ENCODE data around the gene PCYT2. TPM values are rescaled to one million over a fixed set of nuclear protein-coding genes. Genes with fewer than 3 reads are reported as not detected.

Gene PCYT2
- total and polyA plus RNA-seq, 9 of the 15 experiments (the other 6 are each of a cell fraction or from before 2014, with no cell fraction given), result 0.92 to 134 (median 82.5) TPM

- DNase-seq (ENCODE audit: extremely low read depth in 1 of 4, low spot score in 3 of 4) (no peak), ATAC-seq (no peak), FAIRE-seq (no peak)
- 61% methylated on average over 15 of the region's 15 CpGs for WGBS (ENCODE audit: insufficient coverage, low coverage, missing lambda C conversion rate)
- no TSS peak for BruUV-seq (replicated peaks)
- H3K27me3 ChIP-seq (ENCODE audit: control insufficient read depth in 2 of 2, insufficient read depth in 2 of 2, low read length in 2 of 2), result no peaks in the 10 kb centered on the region
- no peaks in the 10 kb centered on the region for H3K79me2 ChIP-seq (ENCODE audit: control insufficient read depth, insufficient read depth, low read length)
- ChIA-PET CTCF (ENCODE audit: low intra/inter-chr PET ratio) (no interaction called here), POLR2A (interaction anchor here (0.7 to 1.1 kb wide), 2 partner anchors 13 to 154 kb away, joined by 3 to 4 read pairs; partner anchors contain the start of gene PYCR1)
- no peak overlapping the region for H3K4me3 ChIP-seq
- in situ Hi-C loops (cut with MboI) (no loop called here), intact Hi-C loops (cut with micrococcal nuclease) (loop anchor here (10.0 kb wide), 1 partner anchor 204 kb away; no protein-coding TSS in a partner anchor)
- no peak for TF ChIP-seq ZBTB12 (CRISPR knock-in tag; IDR thresholded peaks at IDR 0.05)
- TF ChIP-seq, protein P1, sequence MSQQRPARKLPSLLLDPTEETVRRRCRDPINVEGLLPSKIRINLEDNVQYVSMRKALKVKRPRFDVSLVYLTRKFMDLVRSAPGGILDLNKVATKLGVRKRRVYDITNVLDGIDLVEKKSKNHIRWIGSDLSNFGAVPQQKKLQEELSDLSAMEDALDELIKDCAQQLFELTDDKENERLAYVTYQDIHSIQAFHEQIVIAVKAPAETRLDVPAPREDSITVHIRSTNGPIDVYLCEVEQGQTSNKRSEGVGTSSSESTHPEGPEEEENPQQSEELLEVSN (IDR thresholded peaks at IDR 0.05; ENCODE audit: borderline replicate concordance in 1 of 2, extremely low read depth in 1 of 2, insufficient read depth in 1 of 2, insufficient read length in 1 of 2, low read depth in 1 of 2, low read length in 1 of 2, poor library complexity in 1 of 2, severe bottlenecking in 1 of 2), result peak in 1 of 2 experiments; percentile 12
- no peak for TF ChIP-seq CREB5 (CRISPR knock-in tag; IDR thresholded peaks at IDR 0.05)
- H3K4me1 ChIP-seq (replicated peaks in 1 of 2; ENCODE audit: control insufficient read depth in 2 of 2, insufficient read depth in 2 of 2, low read length in 2 of 2), result peaks cover 0 to 29% of the 10 kb centered on the region in 2 experiments; a peak in 3 of 5 replicates
- peaks cover 5% of the 10 kb centered on the region; the same call in 1 of the 3 replicates for H3K36me3 ChIP-seq (ENCODE audit: control insufficient read depth, insufficient read depth, low read length)
- H3K9me1 ChIP-seq (ENCODE audit: control insufficient read depth, insufficient read depth, low read length), result no peaks in the 10 kb centered on the region
- no peaks in the 10 kb centered on the region for H4K20me1 ChIP-seq (replicated peaks; ENCODE audit: control insufficient read depth, insufficient read depth, low read length)
- H3K4me2 ChIP-seq (ENCODE audit: insufficient read depth, low read length), result no peak overlapping the region
- peak overlapping the region in 1 of 2 experiments; percentile 19; a peak in 1 of 4 replicates for H3K9ac ChIP-seq (ENCODE audit: insufficient read depth in 1 of 2, low read depth in 2 of 2, low read length in 2 of 2)
- no peak overlapping the region for H2AFZ ChIP-seq (ENCODE audit: low read depth, low read length)
- H3K27ac ChIP-seq (ENCODE audit: extremely low read depth, low read depth, low read length), result no peak overlapping the region
- no peaks in the 10 kb centered on the region; the same call in 1 of the 2 replicates for H3K9me3 ChIP-seq (replicated peaks; ENCODE audit: control insufficient read depth, insufficient read depth, low read depth, low read length)
These were observed 39.3 kb upstream of the PCYT2 start for GRCh38 chr17:81950501-81950900.
